Mesendoderm (in vitro differentiated cells): ENCODE results near the gene CAMKMT.

Experiments used
- DNase-seq: peaks from one replicate; pipeline ENCODE4 v3.0.0; 2013
- H2AK5ac ChIP-seq: 2 replicates; pipeline ENCODE4 v1.6.1; 2013; ENCODE audit warnings: low read length, inconsistent platforms
- H2BK120ac ChIP-seq: 2 replicates; pipeline ENCODE4 v1.6.1; 2013; ENCODE audit warnings: low read depth, mild to moderate bottlenecking, low read length, moderate library complexity, mixed read lengths
- H2BK15ac ChIP-seq: replicated peaks from 2 replicates; pipeline ENCODE4 v1.6.1; 2013; ENCODE audit warnings: low read depth, mild to moderate bottlenecking, moderate library complexity
- H2BK5ac ChIP-seq: 2 replicates; pipeline ENCODE4 v1.6.1; 2013; ENCODE audit warnings: low read length, inconsistent platforms
- H3K18ac ChIP-seq: 2 replicates; pipeline ENCODE4 v1.6.1; 2013; ENCODE audit warnings: mild to moderate bottlenecking, low read length, mixed read lengths
- H3K23ac ChIP-seq: one replicate; pipeline ENCODE4 v1.6.1; 2013; ENCODE audit warnings: low read length
- H3K27ac ChIP-seq: 2 replicates; pipeline ENCODE4 v1.5.1; 2013; ENCODE audit warnings: low read depth, mild to moderate bottlenecking, inconsistent platforms, low read length, moderate library complexity
- H3K27me3 ChIP-seq: 2 replicates; pipeline ENCODE4 v1.6.1; 2013; ENCODE audit warnings: low read length, control low read depth, mild to moderate bottlenecking, inconsistent platforms; ENCODE audit not compliant: insufficient read depth, poor library complexity
- H3K36me3 ChIP-seq: 2 replicates; pipeline ENCODE4 v1.6.1; 2013; ENCODE audit warnings: low read length, inconsistent platforms; ENCODE audit not compliant: control insufficient read depth, insufficient read depth
- H3K4ac ChIP-seq: one replicate; pipeline ENCODE4 v1.6.1; 2013; ENCODE audit warnings: low read depth, mild to moderate bottlenecking, low read length, moderate library complexity
- H3K4me1 ChIP-seq: 2 replicates; pipeline ENCODE4 v1.6.1; 2013; ENCODE audit warnings: low read depth, low read length, inconsistent platforms; ENCODE audit not compliant: control insufficient read depth
- H3K4me2 ChIP-seq: 2 replicates; pipeline ENCODE4 v1.6.1; 2013; ENCODE audit warnings: low read length
- H3K4me3 ChIP-seq: 2 replicates; pipeline ENCODE4 v1.5.1; 2013; ENCODE audit warnings: mild to moderate bottlenecking, low read length
- H3K56ac ChIP-seq: one replicate; pipeline ENCODE4 v1.6.1; 2013; ENCODE audit warnings: low read length
- H3K79me1 ChIP-seq: 2 replicates; pipeline ENCODE4 v1.6.1; 2013; ENCODE audit warnings: low read length, inconsistent platforms
- H3K79me2 ChIP-seq: 2 replicates; pipeline ENCODE4 v1.6.1; 2013; ENCODE audit warnings: mild to moderate bottlenecking, low read length; ENCODE audit not compliant: control insufficient read depth, insufficient read depth
- H3K9ac ChIP-seq: 2 replicates; pipeline ENCODE4 v1.6.1; 2013; ENCODE audit warnings: low read length, inconsistent platforms
- H4K5ac ChIP-seq: one replicate; pipeline ENCODE4 v1.6.1; 2013; ENCODE audit warnings: low read length
- H4K8ac ChIP-seq: one replicate; pipeline ENCODE4 v1.6.1; 2013; ENCODE audit warnings: low read depth, mild to moderate bottlenecking, control low read depth, low read length, moderate library complexity
- WGBS: extraction: QIAGEN DNeasy Blood & Tissue Kit; methylation state at CpG from one replicate; pipeline ENCODE4 v1.1.7; 2013; ENCODE audit warnings: low lambda C conversion rate, missing lambda C conversion rate; ENCODE audit not compliant: insufficient coverage; ENCODE audit errors: extremely low coverage; 5-methylcytosine and 5-hydroxymethylcytosine counted together

Gene CAMKMT

GRCh38 chr2:44767691-44768090 lies 405.9 kb downstream of the CAMKMT start:
- Histone ChIP-seq H3K4ac (no peak overlapping the region), H3K79me1 (no peaks in the 10 kb centered on the region), H4K5ac (no peak overlapping the region), H4K8ac (no peak overlapping the region), H3K27ac (no peak overlapping the region), H3K4me2 (no peak overlapping the region), H2BK15ac (no peak overlapping the region), H3K79me2 (no peaks in the 10 kb centered on the region), H3K4me3 (no peak overlapping the region), H3K23ac (no peak overlapping the region), H2BK5ac (no peak overlapping the region), H3K4me1 (no peaks in the 10 kb centered on the region), H2AK5ac (no peak overlapping the region), H3K36me3 (no peaks in the 10 kb centered on the region), H2BK120ac (no peak overlapping the region), H3K56ac (no peak overlapping the region), H3K18ac (no peak overlapping the region), H3K27me3 (no peaks in the 10 kb centered on the region), H3K9ac (no peak overlapping the region)
- WGBS: no CpG with 5 or more reads among the region's 8 CpGs
- DNase-seq: no peak

- Histone ChIP-seq H3K27ac (no peak overlapping the region), H3K18ac (no peak overlapping the region), H4K5ac (no peak overlapping the region), H3K23ac (no peak overlapping the region), H3K36me3 (no peaks in the 10 kb centered on the region), H2BK5ac (no peak overlapping the region), H3K4me3 (no peak overlapping the region), H3K27me3 (no peaks in the 10 kb centered on the region), H2BK15ac (no peak overlapping the region), H3K79me1 (no peaks in the 10 kb centered on the region), H3K9ac (no peak overlapping the region), H3K56ac (peak overlapping the region; percentile 12), H3K4ac (no peak overlapping the region), H4K8ac (no peak overlapping the region), H2BK120ac (no peak overlapping the region), H3K4me1 (peaks cover 3% of the 10 kb centered on the region), H3K79me2 (no peaks in the 10 kb centered on the region), H2AK5ac (no peak overlapping the region), H3K4me2 (peak overlapping the region; percentile 35)
- WGBS: no CpG with 5 or more reads among the region's 42 CpGs
- peak; percentile 61 for DNase-seq
Measured at GRCh38 chr2:44768438-44769236, 406.9 kb downstream of the CAMKMT start.

- H3K79me1 ChIP-seq: no peaks in the 10 kb centered on the region
- no peak overlapping the region for H3K4ac ChIP-seq
- no peak overlapping the region for H3K4me3 ChIP-seq
- H2BK15ac ChIP-seq: no peak overlapping the region
- H4K8ac ChIP-seq: no peak overlapping the region
- H3K4me1 ChIP-seq: peaks cover 3% of the 10 kb centered on the region
- no peaks in the 10 kb centered on the region for H3K27me3 ChIP-seq
- H2BK120ac ChIP-seq: no peak overlapping the region
- no peak overlapping the region for H4K5ac ChIP-seq
- H3K56ac ChIP-seq: no peak overlapping the region
- no peak overlapping the region for H3K4me2 ChIP-seq
- no CpG with 5 or more reads among the region's 9 CpGs for WGBS
- no peak overlapping the region for H3K18ac ChIP-seq
- no peak overlapping the region for H3K9ac ChIP-seq
- no peak overlapping the region for H3K23ac ChIP-seq
- no peak overlapping the region for H2AK5ac ChIP-seq
- no peaks in the 10 kb centered on the region for H3K79me2 ChIP-seq
- no peak overlapping the region for H2BK5ac ChIP-seq
- H3K27ac ChIP-seq: no peak overlapping the region
- no peak for DNase-seq
- H3K36me3 ChIP-seq: no peaks in the 10 kb centered on the region
Measured at GRCh38 chr2:44769349-44770011, 407.7 kb downstream of the CAMKMT start.

GRCh38 chr2:44770221-44771195 lies 408.8 kb downstream of the CAMKMT start:
- H3K4me3 ChIP-seq: no peak overlapping the region
- no peak overlapping the region for H3K4ac ChIP-seq
- H2BK5ac ChIP-seq: no peak overlapping the region
- H3K4me1 ChIP-seq: peaks cover 10% of the 10 kb centered on the region
- no peak overlapping the region for H4K8ac ChIP-seq
- no peak overlapping the region for H4K5ac ChIP-seq
- no peak overlapping the region for H3K4me2 ChIP-seq
- no peak overlapping the region for H3K56ac ChIP-seq
- WGBS: no CpG with 5 or more reads among the region's 6 CpGs
- H2BK15ac ChIP-seq: no peak overlapping the region
- H3K23ac ChIP-seq: no peak overlapping the region
- H3K79me1 ChIP-seq: no peaks in the 10 kb centered on the region
- H3K18ac ChIP-seq: no peak overlapping the region
- no peaks in the 10 kb centered on the region for H3K27me3 ChIP-seq
- H2BK120ac ChIP-seq: no peak overlapping the region
- H3K27ac ChIP-seq: no peak overlapping the region
- no peak for DNase-seq
- H3K79me2 ChIP-seq: no peaks in the 10 kb centered on the region
- no peaks in the 10 kb centered on the region for H3K36me3 ChIP-seq
- no peak overlapping the region for H2AK5ac ChIP-seq
- H3K9ac ChIP-seq: no peak overlapping the region

GRCh38 chr2:44771522-44771921 lies 409.8 kb downstream of the CAMKMT start:
- DNase-seq: no peak
- Histone ChIP-seq H3K56ac (no peak overlapping the region), H3K23ac (no peak overlapping the region), H3K4me1 (peaks cover 10% of the 10 kb centered on the region), H3K27ac (no peak overlapping the region), H3K4me2 (no peak overlapping the region), H3K4ac (no peak overlapping the region), H2BK15ac (no peak overlapping the region), H4K8ac (no peak overlapping the region), H3K27me3 (no peaks in the 10 kb centered on the region), H4K5ac (no peak overlapping the region), H3K79me1 (no peaks in the 10 kb centered on the region), H3K79me2 (no peaks in the 10 kb centered on the region), H3K18ac (no peak overlapping the region), H3K4me3 (no peak overlapping the region), H2BK5ac (no peak overlapping the region), H2BK120ac (no peak overlapping the region), H3K36me3 (no peaks in the 10 kb centered on the region), H2AK5ac (no peak overlapping the region), H3K9ac (no peak overlapping the region)
- no CpG with 5 or more reads among the region's 2 CpGs for WGBS
